Measurements from ENCODE around the gene IL34.
"Not testable (repeated sequence)": the region's sequence is repeated elsewhere in the genome, so short reads cannot be mapped to it uniquely, and the experiment has no call there.

IL34 gene

GRCh38 chr16:70646260-70647241 lies at the start of gene IL34:
Gene IL34, plus strand, starts transcription at chr16:70646559. Its CDS starts 389 bp downstream, at chr16:70646948.
- no peak for DNase-seq

- DNase-seq = no peak
These were observed 49.1 kb upstream of the IL34 start for GRCh38 chr16:70597135-70597835.

- DNase-seq = no peak
These were observed 47.3 kb upstream of the IL34 start for GRCh38 chr16:70598937-70599503.

- no peak for DNase-seq
These were observed 45.6 kb upstream of the IL34 start for GRCh38 chr16:70600730-70601129.

GRCh38 chr16:70601576-70602575 lies 44.5 kb upstream of the IL34 start:
- DNase-seq = no peak

- DNase-seq = no peak
These were observed 43.5 kb upstream of the IL34 start for GRCh38 chr16:70602831-70603230.

- DNase-seq = no peak
These were observed 41.7 kb upstream of the IL34 start for GRCh38 chr16:70604407-70605282.

GRCh38 chr16:70605283-70605657 lies 41.1 kb upstream of the IL34 start:
- no peak for DNase-seq

GRCh38 chr16:70608521-70608920 lies 37.8 kb upstream of the IL34 start:
- no peak for DNase-seq

GRCh38 chr16:70610273-70611223 lies 35.8 kb upstream of the IL34 start:
- no peak for DNase-seq

GRCh38 chr16:70611224-70611598 lies 35.1 kb upstream of the IL34 start:
- DNase-seq = no peak

- no peak for DNase-seq
These were observed 34.5 kb upstream of the IL34 start for GRCh38 chr16:70611785-70612303.

GRCh38 chr16:70612931-70613330 lies 33.4 kb upstream of the IL34 start:
- no peak for DNase-seq

GRCh38 chr16:70614208-70614951 lies 32.0 kb upstream of the IL34 start:
- no peak for DNase-seq

GRCh38 chr16:70615945-70616344 lies 30.4 kb upstream of the IL34 start:
- no peak for DNase-seq

- DNase-seq = not testable (repeated sequence)
These were observed 24.5 kb upstream of the IL34 start for GRCh38 chr16:70621864-70622263.

- no peak for DNase-seq
These were observed 18.7 kb upstream of the IL34 start for GRCh38 chr16:70627696-70628095.

GRCh38 chr16:70630960-70631745 lies 15.2 kb upstream of the IL34 start:
- DNase-seq = no peak

Data from stimulated activated CD8-positive, alpha-beta memory T cell treated with anti-CD3 and anti-CD28 coated beads, Interleukin-4, amount 100 ng/mL, for 48 hours (primary cell).